ENCODE measurements around the gene PLCB4.

The PLCB4 gene

DNA sequence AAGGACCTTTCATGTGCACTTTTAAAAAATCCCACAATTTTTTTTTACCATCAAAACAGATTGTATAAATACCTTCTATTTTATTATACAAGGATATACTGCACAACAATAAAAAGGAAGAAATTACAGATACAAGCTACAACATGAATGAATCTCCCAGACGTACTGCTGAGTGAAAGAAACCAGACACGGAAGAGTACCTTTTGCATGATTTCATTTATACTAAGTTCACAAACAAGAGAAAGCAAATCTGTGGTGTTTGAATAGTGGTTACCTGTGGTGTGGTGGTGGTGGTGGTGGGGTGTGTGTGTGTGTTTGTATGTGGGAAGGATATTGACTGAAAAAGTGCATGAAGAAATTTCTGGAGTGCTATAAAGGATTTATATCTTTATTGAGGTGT is 6.8 kb upstream of the PLCB4 start:
- FAIRE-seq: no peak

DNA sequence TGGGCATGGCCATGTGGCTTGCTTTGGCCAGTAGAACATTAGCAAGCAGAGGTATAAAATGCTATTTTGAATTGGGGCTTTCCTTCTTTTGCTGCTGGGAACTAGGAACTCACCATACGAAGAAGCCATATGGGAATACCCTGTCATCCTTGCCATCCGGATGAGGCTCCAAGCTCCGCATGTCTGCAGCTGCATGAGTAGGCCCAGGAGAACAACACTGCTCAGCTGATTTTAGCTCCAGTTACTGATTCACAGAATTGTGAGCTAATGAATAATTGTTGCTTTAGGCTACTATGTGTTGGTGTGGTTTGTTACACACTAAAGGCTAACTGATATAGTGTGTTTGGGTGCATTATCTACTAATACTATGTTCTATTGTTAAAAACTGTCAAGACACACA is 2.7 kb upstream of the PLCB4 start:
- no peak for FAIRE-seq

DNA sequence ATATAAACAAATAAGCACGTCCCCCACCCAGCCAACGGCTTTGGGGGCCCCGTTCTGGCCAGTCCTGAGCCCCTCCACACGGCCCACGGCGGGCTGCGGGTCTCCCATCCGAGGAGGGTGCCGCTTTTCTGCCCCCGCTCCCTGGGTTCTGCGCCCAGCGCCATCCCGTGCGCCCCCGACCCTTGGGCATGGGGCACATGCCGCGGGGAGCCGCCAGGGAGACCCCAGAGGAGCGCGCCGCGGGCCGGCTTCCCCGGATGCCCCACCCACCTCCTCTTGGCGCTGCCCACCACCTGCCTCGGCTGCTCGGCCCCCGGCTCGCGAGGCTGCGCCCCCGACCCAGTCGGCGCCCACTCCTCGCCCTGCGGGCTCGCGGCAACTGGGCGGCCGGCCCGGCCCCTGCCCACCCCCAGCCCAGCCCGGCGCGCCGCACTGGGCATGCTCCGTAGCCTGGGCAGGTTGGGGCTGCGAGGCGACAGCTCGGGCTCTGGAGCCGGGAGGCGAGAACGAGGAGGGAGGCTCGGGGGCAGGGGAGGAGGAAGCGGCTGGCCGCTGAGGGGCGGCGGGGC is 570 bp upstream of the PLCB4 start:
- FAIRE-seq: no peak

DNA sequence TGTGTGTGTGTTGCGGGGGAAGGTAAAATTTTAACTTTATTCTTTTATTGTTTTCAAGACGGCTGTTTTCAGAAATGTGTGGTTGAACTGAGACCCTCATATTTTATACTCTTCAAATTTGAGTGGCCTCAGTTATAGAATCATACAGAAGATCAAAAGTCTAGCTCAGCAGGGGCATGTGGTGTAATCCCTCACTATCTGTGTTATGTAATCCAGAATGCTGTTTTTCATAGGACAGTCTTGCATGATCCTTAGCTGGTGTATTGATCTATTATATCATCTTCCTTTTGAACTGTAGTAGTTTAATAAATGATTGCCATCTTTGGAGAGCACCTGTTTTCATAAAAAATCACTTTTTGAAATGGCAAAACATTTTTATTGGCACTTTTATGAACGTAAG is 1.4 kb downstream of the PLCB4 start:
- no peak for FAIRE-seq

DNA sequence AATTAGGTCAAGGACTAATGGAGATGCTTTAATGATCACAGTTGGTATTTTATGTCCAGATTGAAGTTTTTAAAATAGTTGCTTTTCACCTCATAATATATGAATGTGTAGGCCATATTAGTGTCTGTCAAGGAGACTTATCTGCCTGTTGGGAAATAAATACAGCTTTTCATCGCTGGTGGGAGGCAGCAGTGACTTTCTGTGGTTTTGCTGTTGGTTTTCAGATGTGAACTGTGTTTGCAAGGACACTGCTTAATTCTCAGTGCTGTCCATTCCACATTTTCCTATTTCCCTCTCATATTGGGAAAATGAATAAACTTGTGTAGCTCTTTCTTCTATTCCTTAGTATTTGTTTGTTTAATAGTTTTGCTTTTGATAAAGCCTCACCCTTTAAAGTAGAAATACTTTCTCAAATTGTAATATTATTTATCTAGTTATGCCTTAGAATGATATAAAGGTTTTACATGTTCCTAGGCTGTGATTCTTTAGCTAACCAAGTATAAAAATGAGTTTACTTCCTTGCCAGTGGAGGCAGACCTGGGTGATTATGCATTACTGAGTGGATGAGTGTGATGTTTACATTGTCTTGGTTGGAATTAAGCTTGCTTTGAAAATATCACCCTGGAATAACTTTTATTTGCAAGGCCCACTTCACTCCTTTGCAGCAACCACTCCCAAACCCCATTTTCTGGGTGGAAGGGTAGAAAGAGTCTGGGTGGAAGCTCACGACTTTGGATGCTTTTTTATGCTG is 3.3 kb downstream of the PLCB4 start:
- no peak for FAIRE-seq

DNA sequence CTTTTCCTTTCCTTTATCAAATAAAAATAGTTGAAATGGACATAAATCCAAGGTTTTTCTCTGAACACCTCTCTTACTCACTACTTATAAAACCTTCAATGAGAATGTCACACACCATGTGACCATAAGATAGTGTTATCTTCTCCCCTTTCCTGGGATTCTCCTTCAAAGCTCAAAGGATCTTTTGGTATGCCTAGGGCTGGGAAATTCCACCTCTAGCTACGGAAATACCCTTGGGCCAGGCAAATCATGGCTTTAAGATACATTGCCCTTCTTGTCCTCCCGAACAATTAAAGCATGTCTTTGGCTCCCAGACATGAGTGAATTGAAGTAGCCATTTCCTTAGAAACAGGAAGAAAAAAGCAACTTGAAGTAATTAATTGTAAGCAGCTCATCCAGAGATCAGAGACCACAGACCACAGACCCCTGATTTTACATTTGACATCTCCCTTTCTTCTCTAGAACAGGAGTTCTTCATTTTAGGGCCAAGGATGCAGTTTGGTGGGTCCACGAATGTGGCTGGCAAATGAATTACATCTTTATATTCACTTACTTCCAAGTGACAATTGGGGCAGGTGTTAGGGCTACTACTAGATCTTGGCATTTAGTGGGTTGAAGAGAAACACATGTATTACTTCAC is 4.1 kb downstream of the PLCB4 start:
- no peak for FAIRE-seq

DNA sequence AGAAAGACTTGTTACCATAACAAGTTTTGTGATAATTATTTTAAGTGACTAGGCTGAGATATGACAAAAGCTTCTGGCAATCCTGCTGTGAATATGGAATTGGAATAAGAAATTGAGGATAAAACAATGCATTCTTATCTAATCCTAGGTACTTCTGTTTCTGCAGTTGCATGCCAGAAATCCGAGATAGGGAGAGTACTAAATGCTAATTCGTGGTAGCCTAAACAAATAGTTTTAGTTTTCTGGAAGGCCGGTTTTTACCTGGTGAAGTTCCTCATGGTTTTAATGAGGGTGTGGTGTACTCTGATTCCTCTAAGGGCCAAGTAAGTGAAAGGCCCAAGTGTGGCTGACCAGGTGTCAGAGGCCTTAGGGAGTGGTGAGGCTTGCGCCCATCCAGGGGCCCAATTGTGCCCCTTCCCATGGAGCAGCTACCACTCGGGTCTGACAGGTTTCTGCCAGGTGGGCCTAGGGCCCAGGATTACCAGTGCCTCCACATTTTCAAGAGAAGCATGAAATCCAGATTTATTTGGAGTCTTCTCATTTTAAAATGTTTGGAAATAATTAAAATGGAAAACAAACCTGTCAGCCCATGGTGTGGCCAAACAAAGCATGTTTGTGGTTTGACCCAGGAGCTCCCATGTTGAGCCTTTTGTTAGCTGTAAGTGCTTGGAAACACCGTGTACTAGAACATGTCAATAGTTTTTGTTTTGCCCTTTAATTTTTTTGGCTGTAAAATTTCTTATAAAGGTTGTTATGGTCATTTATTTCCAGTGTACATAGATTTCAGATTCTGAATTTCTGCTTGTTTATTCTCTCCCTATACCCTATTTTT is 6.6 kb downstream of the PLCB4 start:
- FAIRE-seq: no peak

DNA sequence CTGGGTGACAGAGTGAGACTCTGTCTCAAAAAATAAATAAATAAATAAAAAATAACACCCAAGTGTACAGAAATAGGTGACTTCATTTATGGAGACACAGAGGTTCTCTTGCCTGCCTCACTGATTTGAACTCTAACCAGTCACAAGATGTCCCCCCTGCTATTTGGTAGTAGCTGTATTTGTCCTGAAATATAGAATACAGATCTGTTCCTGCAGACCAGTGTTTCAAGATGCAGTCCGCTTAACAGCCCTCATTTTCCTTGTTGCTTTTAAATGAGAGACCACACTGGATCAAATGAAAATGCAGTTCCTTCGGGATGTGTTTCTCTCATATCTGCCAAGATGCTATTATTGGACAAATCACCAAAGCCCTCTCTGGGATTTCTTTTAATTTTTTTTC is 7.6 kb downstream of the PLCB4 start:
- FAIRE-seq: no peak

DNA sequence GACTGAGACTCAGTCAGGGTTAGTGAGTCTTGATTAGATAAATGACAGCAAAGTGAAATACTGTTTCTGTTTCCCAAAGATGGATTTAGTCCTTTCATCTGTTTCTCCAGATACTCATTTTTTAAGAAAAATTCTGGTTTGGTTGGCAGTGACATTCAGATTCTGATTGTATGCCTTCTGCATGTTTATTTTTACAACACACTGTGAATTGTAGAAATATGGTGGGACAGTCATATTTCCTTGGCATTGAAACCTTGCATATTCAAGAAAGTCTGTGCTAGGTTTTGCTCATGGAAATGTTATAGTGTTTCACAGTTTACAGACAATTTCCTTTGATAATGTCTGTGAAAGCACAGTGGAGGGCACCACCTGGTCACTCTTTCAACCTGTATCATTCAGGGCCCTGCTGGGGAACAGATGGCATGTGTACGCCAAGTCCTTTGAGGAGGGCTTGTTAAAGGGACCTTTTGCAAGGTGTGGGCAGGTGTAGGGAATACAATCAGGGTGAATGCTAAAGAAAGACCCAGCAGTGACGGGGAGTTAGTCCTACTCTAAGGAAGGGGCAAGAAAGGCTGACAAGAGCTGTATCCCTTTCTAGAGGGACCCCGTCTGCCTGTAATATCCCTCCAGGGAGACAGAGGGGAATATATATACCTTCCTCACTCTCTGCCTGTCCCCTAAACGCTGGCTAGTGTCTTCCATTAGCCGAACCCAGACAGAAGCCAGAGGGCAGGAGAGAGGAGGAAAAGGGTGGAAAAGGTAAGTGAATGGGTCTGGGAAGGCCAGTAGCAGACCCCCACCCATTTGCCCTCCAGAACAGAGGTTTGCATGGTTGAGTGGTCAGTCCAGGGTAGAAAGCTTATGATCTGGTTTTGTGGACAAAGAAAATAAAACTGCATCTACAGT is 10.2 kb downstream of the PLCB4 start:
- FAIRE-seq: no peak

DNA sequence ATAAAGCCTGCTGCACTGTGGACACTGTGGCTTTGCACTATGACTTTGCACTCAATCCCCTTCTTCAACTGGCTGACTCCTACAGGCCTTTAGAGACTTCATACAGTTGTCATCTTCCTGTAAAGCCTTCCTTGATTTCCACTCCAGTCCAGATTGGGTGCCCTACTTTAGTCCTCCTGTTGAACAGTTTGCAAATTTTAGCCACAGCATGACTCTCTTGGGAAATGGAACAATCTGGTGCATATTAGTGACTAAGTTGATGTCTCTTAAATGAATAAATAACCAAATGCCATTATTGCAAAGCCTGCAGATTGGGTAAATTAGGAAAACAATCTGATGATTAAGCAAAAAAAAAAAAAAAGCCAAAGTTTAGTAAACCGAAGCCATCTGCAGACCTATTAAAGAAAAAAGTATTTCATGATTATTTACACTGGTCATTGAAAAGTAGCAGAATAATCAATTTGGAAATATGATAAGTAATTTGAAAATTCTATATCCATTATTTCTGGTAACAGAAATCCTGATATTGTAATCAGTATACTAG is 12.6 kb downstream of the PLCB4 start:
- FAIRE-seq: no peak

DNA sequence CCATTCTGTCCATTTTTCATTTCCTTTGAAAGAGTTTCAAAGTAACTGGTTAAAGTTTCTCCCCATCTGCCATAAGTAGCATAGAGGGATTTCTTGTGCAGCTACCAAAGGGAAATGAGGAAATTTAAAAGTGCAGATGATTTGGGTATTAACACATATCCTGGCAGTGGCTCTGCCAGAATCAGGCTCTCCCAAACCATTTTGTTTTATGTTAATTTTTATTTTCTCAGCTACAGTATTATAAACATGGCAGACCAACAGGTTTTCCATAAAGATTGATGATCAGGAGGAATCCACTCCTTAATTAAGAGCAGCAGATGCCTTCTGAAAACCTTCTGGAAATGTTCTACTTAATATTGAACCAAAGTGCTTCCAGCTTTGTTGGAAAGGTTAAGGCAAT is 13.9 kb downstream of the PLCB4 start:
- no peak for FAIRE-seq

DNA sequence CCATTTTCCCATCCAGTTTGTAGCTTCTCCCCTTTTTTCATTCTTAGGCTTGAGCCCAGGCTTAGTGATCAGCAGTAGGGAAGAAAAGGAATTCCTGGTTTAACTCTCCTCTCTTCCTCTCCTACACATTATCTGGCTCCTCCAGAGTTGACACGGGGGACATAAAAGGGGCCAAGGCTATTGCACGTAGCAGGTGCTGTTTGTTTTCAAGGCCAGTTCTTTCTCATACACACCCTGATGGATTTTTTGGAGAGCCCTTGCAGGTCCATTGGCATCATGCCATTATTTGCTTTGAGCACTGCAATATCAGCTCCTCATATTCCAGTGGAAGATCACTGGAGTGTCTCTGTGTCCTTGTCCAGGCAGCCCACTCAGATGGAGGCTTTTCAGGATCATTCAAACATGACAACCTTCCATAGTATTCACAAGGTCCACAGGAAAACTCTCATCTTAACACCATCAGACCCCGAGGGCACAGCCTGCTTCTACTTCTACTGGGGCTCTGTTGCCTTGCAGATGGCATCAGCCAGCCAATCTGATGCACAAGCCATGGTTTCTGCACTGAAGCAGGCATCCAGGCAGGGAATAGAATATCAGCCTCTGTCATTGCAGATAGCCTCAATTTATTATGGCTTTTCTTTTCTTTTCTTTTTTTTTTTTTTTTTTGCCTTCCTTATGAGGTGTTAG is 18.8 kb downstream of the PLCB4 start:
- FAIRE-seq: no peak

DNA sequence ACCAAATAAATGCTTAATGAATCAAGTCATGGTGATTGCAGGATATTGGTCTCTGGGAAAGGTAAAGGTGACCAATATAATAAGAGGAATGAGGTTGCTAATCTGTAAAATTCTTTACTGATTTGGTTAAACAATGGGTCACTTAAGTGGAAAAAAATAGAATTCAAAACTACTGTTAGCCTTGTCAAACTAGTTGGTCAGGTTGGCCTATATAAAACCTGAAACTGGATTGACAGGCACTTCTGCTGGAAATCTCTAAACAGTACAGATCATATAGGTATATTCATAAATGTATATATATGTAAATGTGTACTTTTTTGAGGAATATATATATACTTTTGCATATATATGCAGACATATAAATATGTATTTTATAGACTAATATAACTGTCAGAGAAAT is 19.7 kb downstream of the PLCB4 start:
- peak; percentile 61 for FAIRE-seq

DNA sequence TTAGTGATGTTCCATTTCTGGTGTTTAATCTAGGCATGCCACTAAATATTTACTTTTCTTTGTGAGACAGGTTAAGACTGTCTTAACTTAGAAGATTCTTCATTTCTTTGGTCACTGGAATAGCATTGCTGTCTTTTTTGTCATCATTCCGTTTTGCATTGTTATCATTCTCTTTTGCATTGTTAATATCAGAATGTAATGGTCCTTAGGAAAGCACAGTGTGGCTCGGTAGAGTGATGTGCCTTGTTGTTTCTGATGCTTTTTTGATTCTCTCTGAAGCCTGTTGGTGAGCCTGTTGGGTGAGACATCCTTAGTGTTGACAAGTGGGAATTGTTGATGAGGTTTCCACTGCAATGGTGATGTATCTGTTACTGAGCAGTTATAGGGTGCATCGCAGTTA is 23.2 kb downstream of the PLCB4 start:
- FAIRE-seq: no peak

DNA sequence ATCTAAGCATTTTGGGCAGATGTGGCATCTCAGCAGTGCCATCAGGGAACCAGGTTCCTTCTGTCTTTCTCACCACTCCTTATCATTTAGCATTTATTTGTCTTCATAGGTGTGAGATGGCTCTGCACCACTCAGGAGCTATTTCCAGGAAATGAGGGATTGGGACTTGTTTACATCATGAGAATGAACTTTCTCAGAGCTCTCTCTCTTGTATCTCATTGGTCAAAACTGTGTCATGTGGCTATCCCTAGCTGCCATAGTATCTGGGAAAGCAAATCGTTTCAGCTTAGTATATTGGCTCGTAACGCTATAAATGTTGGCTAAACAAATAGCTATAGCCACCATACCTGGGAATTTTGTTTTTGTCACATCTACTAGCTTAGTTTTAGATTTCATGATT is 23.8 kb downstream of the PLCB4 start:
- no peak for FAIRE-seq

DNA sequence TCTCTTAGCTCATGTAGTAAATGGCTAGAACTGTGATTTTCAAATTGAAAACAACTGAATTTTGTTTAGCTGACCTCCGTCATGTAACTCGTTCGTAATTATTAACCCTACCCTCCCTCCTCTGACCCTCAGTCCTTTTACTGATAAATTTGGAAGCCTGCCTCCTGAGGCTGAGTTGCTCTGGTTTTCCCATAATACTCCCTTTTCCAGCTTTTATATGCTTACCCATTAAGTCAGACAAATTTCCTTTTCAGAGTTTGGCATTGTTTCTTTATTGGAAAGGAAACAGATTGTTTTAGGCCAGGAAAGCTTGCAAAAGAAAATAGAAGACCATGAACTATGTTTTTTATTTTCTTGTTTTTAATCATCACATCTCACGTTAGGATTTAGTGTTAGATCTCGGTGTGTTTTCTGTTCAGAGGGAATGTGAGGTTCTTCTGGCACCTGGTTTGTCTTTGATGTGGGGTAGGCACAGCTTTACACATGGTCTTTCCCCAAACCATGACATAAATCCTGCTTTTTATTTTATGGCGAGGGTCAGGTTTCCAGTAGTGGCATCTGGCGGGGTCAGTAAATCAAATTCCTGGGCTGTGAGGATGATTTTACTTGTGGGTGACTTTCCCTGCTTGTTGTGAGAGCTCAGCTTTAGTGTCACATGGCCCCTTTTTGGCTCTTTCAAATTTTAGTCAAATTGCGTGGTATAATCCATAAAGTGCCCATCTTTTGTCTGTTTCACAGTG is 24.5 kb downstream of the PLCB4 start:
- FAIRE-seq: peak; percentile 96

DNA sequence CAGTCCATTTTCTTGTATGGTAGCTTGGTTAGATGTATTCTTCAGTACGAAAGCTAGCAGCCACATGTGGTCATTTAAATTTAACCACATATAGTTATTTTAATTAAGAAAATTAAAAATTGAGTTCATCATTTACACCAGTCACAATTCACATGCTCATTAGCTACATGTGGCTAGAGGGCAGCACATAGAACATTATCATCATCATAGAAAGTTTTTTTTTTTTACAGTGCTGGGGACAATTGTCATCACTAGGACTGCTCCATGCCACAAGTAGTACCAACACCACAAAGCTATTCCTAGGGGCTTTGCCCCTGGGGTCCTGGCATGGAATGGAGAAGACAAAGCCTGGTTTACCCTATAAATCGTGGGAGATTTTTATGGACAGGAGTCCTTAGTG is 30.5 kb downstream of the PLCB4 start:
- no peak for FAIRE-seq

DNA sequence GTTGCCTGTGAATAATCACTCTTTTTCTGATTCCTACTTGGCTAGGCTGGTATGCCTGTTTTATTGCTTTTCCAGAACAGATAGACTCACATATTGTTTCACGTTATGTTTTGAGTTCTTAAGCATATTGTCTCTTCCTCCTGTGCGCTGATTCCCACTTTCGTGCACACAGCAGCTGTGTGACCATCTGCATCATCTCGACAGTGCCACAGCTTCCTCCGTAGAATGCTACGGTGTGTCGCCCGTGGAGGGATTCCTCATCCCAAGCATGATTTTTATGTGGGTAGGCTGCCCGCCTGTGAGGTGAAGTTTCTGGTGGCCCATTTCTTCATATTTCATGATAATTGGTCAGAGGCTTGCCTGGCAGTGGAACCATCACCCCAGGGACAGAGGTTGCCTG is 31.8 kb downstream of the PLCB4 start:
- no peak for FAIRE-seq

DNA sequence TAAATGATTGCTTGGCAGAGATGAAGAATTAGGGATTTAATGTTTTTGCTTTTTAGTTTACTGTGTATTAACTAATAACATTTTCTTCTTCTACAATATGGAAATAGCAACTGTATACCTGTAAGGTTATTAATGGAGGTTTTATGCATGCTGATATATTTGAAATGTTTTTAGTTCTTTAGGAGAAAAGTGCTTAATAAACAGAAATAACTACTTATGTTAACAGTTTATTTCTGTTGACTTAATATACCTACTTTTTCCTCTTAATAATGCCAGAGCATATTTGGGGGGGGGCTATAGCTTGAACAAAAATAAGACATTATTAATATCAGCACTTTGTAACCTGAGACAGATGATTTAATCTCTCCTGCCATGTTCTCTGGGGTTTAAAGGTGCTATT is 33.6 kb downstream of the PLCB4 start:
- no peak for FAIRE-seq

DNA sequence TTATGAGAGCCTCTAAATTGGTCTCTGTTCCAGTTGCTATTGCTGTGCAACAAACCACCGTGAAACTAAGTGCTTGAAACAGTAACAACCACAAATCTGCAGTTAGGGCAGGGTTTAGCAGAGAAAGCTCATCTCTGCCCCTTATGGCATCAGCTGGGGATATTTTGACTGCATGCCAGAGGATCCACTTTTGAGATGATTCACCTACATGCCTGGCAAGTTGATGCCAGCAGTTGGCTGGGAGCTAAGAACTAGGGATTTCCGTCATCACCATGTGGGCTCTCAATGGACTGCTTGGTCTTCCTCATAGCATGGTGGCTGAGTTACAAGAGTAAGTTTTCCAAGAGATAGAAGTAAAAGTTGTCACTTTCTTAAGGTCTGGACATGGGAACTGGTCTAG is 35.1 kb downstream of the PLCB4 start:
- no peak for FAIRE-seq

DNA sequence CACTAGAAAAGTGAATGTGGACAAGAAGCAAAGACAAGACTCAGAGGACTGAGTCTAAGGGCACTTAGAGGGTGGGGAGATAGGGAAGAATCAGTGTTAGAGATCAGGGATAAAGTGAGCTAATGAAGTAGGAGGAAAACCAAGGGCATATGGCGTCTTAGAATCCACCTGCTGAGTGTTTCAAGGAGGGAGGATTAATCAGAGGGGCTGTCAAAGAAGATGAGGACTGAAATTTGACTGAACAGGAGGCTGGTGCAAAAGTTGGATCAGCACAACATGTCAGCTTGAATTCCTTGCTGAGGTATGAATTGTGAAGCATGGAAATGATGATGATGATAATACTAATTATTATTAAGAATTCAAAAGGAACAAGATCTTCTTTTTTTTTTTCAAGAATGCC is 39.4 kb downstream of the PLCB4 start:
- FAIRE-seq: no peak
